Rectal smooth muscle tissue (tissue), 1 donor: ENCODE results near the gene ANKRD11.

Experiments
- H3K27ac ChIP-seq: one replicate; pipeline ENCODE4 v1.7.0; 2013; ENCODE audit warnings: low read depth, low read length, inconsistent platforms
- H3K27me3 ChIP-seq: one replicate; pipeline ENCODE4 v1.7.0; 2013; ENCODE audit warnings: low read length; ENCODE audit not compliant: control insufficient read depth, insufficient read depth
- H3K36me3 ChIP-seq: one replicate; pipeline ENCODE4 v1.7.0; 2013; ENCODE audit warnings: low read length; ENCODE audit not compliant: control insufficient read depth, insufficient read depth
- H3K4me1 ChIP-seq: one replicate; pipeline ENCODE4 v1.7.0; 2013; ENCODE audit warnings: low read length; ENCODE audit not compliant: control insufficient read depth, insufficient read depth
- H3K4me3 ChIP-seq: one replicate; pipeline ENCODE4 v1.7.0; 2013; ENCODE audit warnings: low read length
- H3K9ac ChIP-seq: one replicate; pipeline ENCODE4 v1.7.0; 2013; ENCODE audit warnings: low read length

The ANKRD11 gene

GRCh38 chr16:89484041-89484501, 6.3 kb downstream of the ANKRD11 start:
- Histone ChIP-seq H3K36me3 (no peaks in the 10 kb centered on the region), H3K4me3 (no peak overlapping the region), H3K4me1 (peaks cover 28% of the 10 kb centered on the region), H3K9ac (no peak overlapping the region), H3K27me3 (no peaks in the 10 kb centered on the region), H3K27ac (no peak overlapping the region)

- Histone ChIP-seq H3K36me3 (no peaks in the 10 kb centered on the region), H3K27ac (no peak overlapping the region), H3K27me3 (no peaks in the 10 kb centered on the region), H3K4me1 (peaks cover 17% of the 10 kb centered on the region), H3K9ac (no peak overlapping the region), H3K4me3 (no peak overlapping the region)
Observed at GRCh38 chr16:89482817-89483205, 7.5 kb downstream of the ANKRD11 start.

- no peak overlapping the region for H3K27ac ChIP-seq
- H3K36me3 ChIP-seq: no peaks in the 10 kb centered on the region
- H3K4me1 ChIP-seq: peaks cover 16% of the 10 kb centered on the region
- H3K4me3 ChIP-seq: no peak overlapping the region
- no peaks in the 10 kb centered on the region for H3K27me3 ChIP-seq
- H3K9ac ChIP-seq: no peak overlapping the region
Observed at GRCh38 chr16:89482150-89482816, 8.1 kb downstream of the ANKRD11 start.

DNA sequence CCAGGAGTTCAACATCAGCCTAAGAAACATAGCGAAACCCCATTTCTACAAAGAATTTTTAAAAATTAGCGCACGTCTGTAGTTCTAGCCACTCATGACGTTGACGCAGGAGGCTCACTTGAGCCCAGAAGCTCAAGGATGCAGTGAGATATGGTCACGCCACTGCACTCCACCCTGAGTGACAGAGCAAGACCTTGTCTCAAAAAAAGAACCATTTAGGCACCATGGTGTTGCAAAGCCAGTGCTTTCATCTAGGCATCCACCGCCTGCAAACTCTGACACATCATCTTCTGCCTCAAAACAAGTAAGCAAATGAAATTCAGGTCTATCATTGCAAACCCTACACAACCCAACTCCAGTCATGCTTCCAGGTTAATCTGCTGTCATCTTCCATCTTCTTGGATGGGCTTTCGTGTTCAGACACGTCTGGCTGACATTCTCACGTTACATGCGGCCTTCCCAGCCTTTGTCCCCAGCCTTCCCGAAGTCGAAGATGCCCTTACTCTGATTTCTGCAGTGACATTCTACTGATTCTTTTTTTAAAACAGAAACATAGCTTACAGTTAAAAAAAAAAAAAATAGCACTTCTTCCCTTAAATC, 8.9 kb downstream of the ANKRD11 start:
- H3K27me3 ChIP-seq: no peaks in the 10 kb centered on the region
- no peak overlapping the region for H3K4me3 ChIP-seq
- H3K27ac ChIP-seq: no peak overlapping the region
- H3K9ac ChIP-seq: no peak overlapping the region
- no peaks in the 10 kb centered on the region for H3K36me3 ChIP-seq
- peaks cover 16% of the 10 kb centered on the region for H3K4me1 ChIP-seq

- Histone ChIP-seq H3K36me3 (no peaks in the 10 kb centered on the region), H3K9ac (no peak overlapping the region), H3K4me1 (peaks cover 15% of the 10 kb centered on the region), H3K27ac (no peak overlapping the region), H3K4me3 (no peak overlapping the region), H3K27me3 (no peaks in the 10 kb centered on the region)
Observed at GRCh38 chr16:89478576-89479221, 11.7 kb downstream of the ANKRD11 start.

- no peak overlapping the region for H3K9ac ChIP-seq
- H3K36me3 ChIP-seq: no peaks in the 10 kb centered on the region
- H3K4me3 ChIP-seq: no peak overlapping the region
- H3K4me1 ChIP-seq: peaks cover 6% of the 10 kb centered on the region
- no peak overlapping the region for H3K27ac ChIP-seq
- H3K27me3 ChIP-seq: no peaks in the 10 kb centered on the region
Observed at GRCh38 chr16:89476811-89477261, 13.5 kb downstream of the ANKRD11 start.

- Histone ChIP-seq H3K27me3 (no peaks in the 10 kb centered on the region), H3K4me1 (peaks cover 6% of the 10 kb centered on the region), H3K4me3 (no peak overlapping the region), H3K36me3 (no peaks in the 10 kb centered on the region), H3K27ac (no peak overlapping the region), H3K9ac (no peak overlapping the region)
Observed at GRCh38 chr16:89476379-89476778, 14.0 kb downstream of the ANKRD11 start.

DNA sequence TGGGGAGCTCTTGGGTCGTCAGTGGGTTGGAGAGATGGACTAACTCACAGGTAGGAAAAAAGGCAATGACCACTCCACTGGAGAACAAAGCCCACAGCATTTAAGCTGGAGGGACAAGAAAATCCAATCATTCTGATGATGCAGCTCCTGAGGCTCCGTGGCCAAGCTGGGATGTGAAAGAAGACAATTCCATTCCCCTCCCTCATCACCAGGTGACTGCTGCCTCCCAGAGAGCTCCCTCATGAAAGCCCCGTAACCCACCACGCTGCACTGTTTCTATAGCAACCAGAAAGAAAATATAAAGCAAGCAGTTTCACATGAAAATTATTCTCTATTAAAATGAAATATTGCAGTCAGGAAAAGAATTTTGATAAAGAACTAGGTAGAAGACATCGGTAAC, 15.2 kb downstream of the ANKRD11 start:
- Histone ChIP-seq H3K36me3 (no peaks in the 10 kb centered on the region), H3K27me3 (no peaks in the 10 kb centered on the region), H3K4me1 (peaks cover 8% of the 10 kb centered on the region), H3K4me3 (no peak overlapping the region), H3K9ac (no peak overlapping the region), H3K27ac (no peak overlapping the region)

- peaks cover 8% of the 10 kb centered on the region for H3K4me1 ChIP-seq
- H3K36me3 ChIP-seq: no peaks in the 10 kb centered on the region
- no peak overlapping the region for H3K4me3 ChIP-seq
- no peak overlapping the region for H3K9ac ChIP-seq
- H3K27me3 ChIP-seq: no peaks in the 10 kb centered on the region
- H3K27ac ChIP-seq: no peak overlapping the region
Observed at GRCh38 chr16:89473791-89474414, 16.5 kb downstream of the ANKRD11 start.

DNA sequence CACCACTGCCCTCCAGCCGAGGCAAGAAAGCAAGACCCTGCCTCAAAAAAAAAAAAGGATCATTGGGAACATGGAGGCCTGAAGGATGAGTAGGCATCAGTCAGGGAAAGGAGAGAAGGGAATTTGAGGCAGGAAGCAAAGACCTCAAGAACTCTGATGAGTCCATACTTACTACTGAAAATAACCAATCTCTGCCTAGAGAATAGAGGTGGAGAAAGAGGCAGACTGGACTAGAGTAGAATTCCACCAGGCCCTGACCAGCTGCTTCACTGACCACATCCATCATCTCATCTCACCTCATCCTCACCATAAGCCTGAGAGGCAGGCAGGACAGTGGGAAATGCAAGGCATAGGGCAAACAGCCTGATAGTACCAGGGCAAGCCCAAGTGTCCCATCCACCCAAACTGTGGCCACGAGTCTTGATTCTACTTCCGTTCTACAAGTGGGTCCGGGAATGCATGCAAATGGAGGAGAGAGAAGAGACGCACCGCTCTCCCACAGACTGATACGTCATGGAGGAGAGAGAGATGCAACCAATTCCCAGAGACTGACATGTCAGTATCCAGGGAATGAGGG, 17.1 kb downstream of the ANKRD11 start:
- no peaks in the 10 kb centered on the region for H3K27me3 ChIP-seq
- peaks cover 8% of the 10 kb centered on the region for H3K4me1 ChIP-seq
- no peak overlapping the region for H3K9ac ChIP-seq
- no peaks in the 10 kb centered on the region for H3K36me3 ChIP-seq
- H3K27ac ChIP-seq: no peak overlapping the region
- no peak overlapping the region for H3K4me3 ChIP-seq

DNA sequence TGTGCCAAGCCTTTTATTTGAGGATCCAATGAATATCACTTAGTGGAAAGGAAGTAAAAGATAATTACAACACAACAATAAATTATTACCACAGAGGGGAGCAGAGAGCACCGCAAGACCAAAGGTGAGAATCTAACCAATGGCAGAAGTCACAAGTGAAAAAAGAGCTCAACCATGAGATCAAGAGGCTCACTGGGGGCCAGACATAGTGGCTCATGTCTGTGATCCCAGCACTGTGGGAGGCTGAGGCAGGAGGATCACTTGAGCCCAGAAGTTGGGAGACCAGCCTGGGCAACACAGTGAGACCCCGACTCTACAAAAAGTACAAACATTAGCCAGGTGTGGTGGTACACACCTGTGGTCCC, 17.7 kb downstream of the ANKRD11 start:
- no peaks in the 10 kb centered on the region for H3K36me3 ChIP-seq
- peaks cover 8% of the 10 kb centered on the region for H3K4me1 ChIP-seq
- no peak overlapping the region for H3K27ac ChIP-seq
- no peaks in the 10 kb centered on the region for H3K27me3 ChIP-seq
- no peak overlapping the region for H3K4me3 ChIP-seq
- no peak overlapping the region for H3K9ac ChIP-seq

DNA sequence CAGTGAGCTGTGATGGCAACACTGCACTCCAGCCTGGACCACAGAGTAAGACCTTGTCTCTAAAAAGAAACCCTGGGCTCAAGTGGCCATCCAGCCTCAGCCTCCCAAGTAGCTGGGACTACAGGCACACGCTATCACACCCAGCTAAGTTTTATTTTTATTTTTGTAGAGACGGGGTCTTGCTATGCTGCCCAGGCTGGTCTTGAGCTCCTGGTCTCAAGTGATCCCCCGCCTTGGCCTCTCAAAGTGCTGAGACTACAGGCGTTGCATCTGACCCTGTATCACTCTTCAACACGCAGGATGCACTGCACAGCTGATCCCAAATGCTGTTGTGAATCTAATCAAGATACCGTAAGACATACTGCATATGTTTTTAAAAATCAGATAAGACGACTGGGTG, 23.0 kb downstream of the ANKRD11 start:
- Histone ChIP-seq H3K9ac (no peak overlapping the region), H3K4me1 (peaks cover 3% of the 10 kb centered on the region), H3K27ac (no peak overlapping the region), H3K4me3 (no peak overlapping the region), H3K36me3 (no peaks in the 10 kb centered on the region), H3K27me3 (no peaks in the 10 kb centered on the region)
